ENCODE data around the gene FOLR3.
"Not testable (repeated sequence)": the region's sequence is repeated elsewhere in the genome, so short reads cannot be mapped to it uniquely, and the experiment has no call there.

Gene FOLR3

GRCh38 chr11:72135473-72135872 is at the start of gene FOLR3:
Gene FOLR3, plus strand, starts transcription at chr11:72135725. Its CDS starts 228 bp downstream, at chr11:72135953.
- DNase-seq (ENCODE audit: low read depth in 2 of 2), result not testable (repeated sequence)

GRCh38 chr11:72088076-72088808 is 47.3 kb upstream of the FOLR3 start:
- DNase-seq (ENCODE audit: low read depth in 2 of 2), result no peak

- DNase-seq (ENCODE audit: low read depth in 2 of 2), result peak in 1 of 2 donors; percentile 44
Measured at GRCh38 chr11:72091292-72091691, 44.2 kb upstream of the FOLR3 start.

GRCh38 chr11:72098741-72099140 is 36.8 kb upstream of the FOLR3 start:
- DNase-seq (ENCODE audit: low read depth in 2 of 2), result no peak

- DNase-seq (ENCODE audit: low read depth in 2 of 2), result no peak
Measured at GRCh38 chr11:72100009-72100408, 35.5 kb upstream of the FOLR3 start.

GRCh38 chr11:72100462-72100861 is 35.1 kb upstream of the FOLR3 start:
- no peak for DNase-seq (ENCODE audit: low read depth in 2 of 2)

- no peak for DNase-seq (ENCODE audit: low read depth in 2 of 2)
Measured at GRCh38 chr11:72102162-72102561, 33.4 kb upstream of the FOLR3 start.

GRCh38 chr11:72102631-72102945 is 32.9 kb upstream of the FOLR3 start:
- DNase-seq (ENCODE audit: low read depth in 2 of 2), result no peak

GRCh38 chr11:72102946-72103753 is 32.4 kb upstream of the FOLR3 start, which contains the start of gene LAMTOR1:
Gene LAMTOR1, minus strand, starts transcription at chr11:72103297. Its CDS starts 73 bp downstream, at chr11:72103224.
- DNase-seq (ENCODE audit: low read depth in 2 of 2), result peak; percentile 96

GRCh38 chr11:72103754-72104167 is 31.8 kb upstream of the FOLR3 start:
- no peak for DNase-seq (ENCODE audit: low read depth in 2 of 2)

GRCh38 chr11:72105888-72106287 is 29.6 kb upstream of the FOLR3 start, which contains the start of gene TOMT:
Gene TOMT, plus strand, starts transcription at chr11:72105924. Its CDS starts 28 bp downstream, at chr11:72105952.
- no peak for DNase-seq (ENCODE audit: low read depth in 2 of 2)

- DNase-seq (ENCODE audit: low read depth in 2 of 2), result no peak
Measured at GRCh38 chr11:72111300-72112142, 24.0 kb upstream of the FOLR3 start.

GRCh38 chr11:72112143-72112977 is 23.2 kb upstream of the FOLR3 start, which contains the start of gene ANAPC15:
Gene ANAPC15, minus strand, starts transcription at chr11:72112695. Its CDS starts 1,419 bp downstream, at chr11:72111276.
- DNase-seq (ENCODE audit: low read depth in 2 of 2), result peak; percentile 95 to 98

GRCh38 chr11:72112978-72113808 is 22.3 kb upstream of the FOLR3 start:
- DNase-seq (ENCODE audit: low read depth in 2 of 2), result no peak

GRCh38 chr11:72114570-72114969 is 21.0 kb upstream of the FOLR3 start:
- no peak for DNase-seq (ENCODE audit: low read depth in 2 of 2)

- no peak for DNase-seq (ENCODE audit: low read depth in 2 of 2)
Measured at GRCh38 chr11:72116019-72116755, 19.3 kb upstream of the FOLR3 start.

GRCh38 chr11:72119198-72119597 is 16.3 kb upstream of the FOLR3 start:
- DNase-seq (ENCODE audit: low read depth in 2 of 2), result no peak

GRCh38 chr11:72120930-72121329 is 14.6 kb upstream of the FOLR3 start:
- DNase-seq (ENCODE audit: low read depth in 2 of 2), result no peak

- no peak for DNase-seq (ENCODE audit: low read depth in 2 of 2)
Measured at GRCh38 chr11:72122607-72123006, 12.9 kb upstream of the FOLR3 start.
